ENCODE results near the gene USP21.

DNA sequence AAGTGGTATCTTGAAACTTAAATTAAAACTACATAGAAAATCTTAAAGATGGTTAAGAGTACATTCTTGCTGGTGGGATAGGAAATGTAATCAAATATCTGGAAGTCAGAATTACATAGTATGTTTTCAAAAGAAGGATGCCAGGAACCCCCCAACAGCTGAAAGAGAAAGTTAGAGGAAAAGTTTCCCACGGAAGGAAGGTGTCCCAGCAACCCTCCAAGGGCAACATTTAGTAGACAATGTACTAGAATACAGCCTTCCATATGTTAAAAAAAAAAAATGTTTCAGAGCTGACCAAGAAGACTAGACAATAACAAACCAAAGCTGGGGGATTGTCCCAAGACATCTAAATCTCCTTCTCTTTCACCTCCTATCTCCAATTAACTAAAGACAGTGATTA lies 29.0 kb upstream of the USP21 start:
- TF ChIP-seq TAF1 (IDR thresholded peaks at IDR 0.05; ENCODE audit: low read depth) (no peak), EZH2 (IDR thresholded peaks at IDR 0.05; ENCODE audit: borderline replicate concordance, insufficient read depth, low read length, poor library complexity, severe bottlenecking) (no peak), RAD21 (conservative IDR thresholded peaks at IDR 0.05) (no peak)
- TF ChIP-seq, protein P1, sequence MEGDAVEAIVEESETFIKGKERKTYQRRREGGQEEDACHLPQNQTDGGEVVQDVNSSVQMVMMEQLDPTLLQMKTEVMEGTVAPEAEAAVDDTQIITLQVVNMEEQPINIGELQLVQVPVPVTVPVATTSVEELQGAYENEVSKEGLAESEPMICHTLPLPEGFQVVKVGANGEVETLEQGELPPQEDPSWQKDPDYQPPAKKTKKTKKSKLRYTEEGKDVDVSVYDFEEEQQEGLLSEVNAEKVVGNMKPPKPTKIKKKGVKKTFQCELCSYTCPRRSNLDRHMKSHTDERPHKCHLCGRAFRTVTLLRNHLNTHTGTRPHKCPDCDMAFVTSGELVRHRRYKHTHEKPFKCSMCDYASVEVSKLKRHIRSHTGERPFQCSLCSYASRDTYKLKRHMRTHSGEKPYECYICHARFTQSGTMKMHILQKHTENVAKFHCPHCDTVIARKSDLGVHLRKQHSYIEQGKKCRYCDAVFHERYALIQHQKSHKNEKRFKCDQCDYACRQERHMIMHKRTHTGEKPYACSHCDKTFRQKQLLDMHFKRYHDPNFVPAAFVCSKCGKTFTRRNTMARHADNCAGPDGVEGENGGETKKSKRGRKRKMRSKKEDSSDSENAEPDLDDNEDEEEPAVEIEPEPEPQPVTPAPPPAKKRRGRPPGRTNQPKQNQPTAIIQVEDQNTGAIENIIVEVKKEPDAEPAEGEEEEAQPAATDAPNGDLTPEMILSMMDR (IDR thresholded peaks at IDR 0.05; ENCODE audit: poor library complexity, severe bottlenecking): no peak
- TF ChIP-seq, protein P2, sequence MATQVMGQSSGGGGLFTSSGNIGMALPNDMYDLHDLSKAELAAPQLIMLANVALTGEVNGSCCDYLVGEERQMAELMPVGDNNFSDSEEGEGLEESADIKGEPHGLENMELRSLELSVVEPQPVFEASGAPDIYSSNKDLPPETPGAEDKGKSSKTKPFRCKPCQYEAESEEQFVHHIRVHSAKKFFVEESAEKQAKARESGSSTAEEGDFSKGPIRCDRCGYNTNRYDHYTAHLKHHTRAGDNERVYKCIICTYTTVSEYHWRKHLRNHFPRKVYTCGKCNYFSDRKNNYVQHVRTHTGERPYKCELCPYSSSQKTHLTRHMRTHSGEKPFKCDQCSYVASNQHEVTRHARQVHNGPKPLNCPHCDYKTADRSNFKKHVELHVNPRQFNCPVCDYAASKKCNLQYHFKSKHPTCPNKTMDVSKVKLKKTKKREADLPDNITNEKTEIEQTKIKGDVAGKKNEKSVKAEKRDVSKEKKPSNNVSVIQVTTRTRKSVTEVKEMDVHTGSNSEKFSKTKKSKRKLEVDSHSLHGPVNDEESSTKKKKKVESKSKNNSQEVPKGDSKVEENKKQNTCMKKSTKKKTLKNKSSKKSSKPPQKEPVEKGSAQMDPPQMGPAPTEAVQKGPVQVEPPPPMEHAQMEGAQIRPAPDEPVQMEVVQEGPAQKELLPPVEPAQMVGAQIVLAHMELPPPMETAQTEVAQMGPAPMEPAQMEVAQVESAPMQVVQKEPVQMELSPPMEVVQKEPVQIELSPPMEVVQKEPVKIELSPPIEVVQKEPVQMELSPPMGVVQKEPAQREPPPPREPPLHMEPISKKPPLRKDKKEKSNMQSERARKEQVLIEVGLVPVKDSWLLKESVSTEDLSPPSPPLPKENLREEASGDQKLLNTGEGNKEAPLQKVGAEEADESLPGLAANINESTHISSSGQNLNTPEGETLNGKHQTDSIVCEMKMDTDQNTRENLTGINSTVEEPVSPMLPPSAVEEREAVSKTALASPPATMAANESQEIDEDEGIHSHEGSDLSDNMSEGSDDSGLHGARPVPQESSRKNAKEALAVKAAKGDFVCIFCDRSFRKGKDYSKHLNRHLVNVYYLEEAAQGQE (IDR thresholded peaks at IDR 0.05; ENCODE audit: borderline replicate concordance): no peak

Data from neural cell (in vitro differentiated cells).